ENCODE results near the gene RAC2. TPM values are rescaled to one million over a fixed set of nuclear protein-coding genes. Genes with fewer than 3 reads are reported as not detected.

RAC2 gene
- 100 to 1,000 TPM in 1 of 4 donors, 10 to 100 TPM in 3; 10.0 to 124 (median 20.6) TPM for total RNA-seq

- peaks cover 0 to 5% of the 10 kb centered on the region in 2 donors for H3K27me3 ChIP-seq
- peak; percentile 75 to 98 (median 96) for DNase-seq
- H3K4me1 ChIP-seq, result peaks cover 0 to 37% (median 15%) of the 10 kb centered on the region in 4 donors
- no peak for TF ChIP-seq CTCF (IDR thresholded peaks at IDR 0.05)
- peak; percentile 13 to 37 for TF ChIP-seq POLR2A (IDR thresholded peaks at IDR 0.05)
- H3K36me3 ChIP-seq, result no peaks in the 10 kb centered on the region
- H3K9me3 ChIP-seq, result no peaks in the 10 kb centered on the region
- peak within 1 kb of the TSS; percentile 72 to 91 (median 78) for H3K27ac ChIP-seq
- peak within 1 kb of the TSS; percentile 56 to 70 (median 60) for H3K4me3 ChIP-seq
Measured at GRCh38 chr22:37244114-37244921, at the start of gene RAC2. TSS of gene RAC2 (minus strand) at chr22:37244269. CDS start at chr22:37244148, 121 bp downstream.

- no peaks in the 10 kb centered on the region for H3K27me3 ChIP-seq
- H3K4me1 ChIP-seq, result peaks cover 0 to 6% (median 0%) of the 10 kb centered on the region in 4 donors
- H3K9me3 ChIP-seq, result no peaks in the 10 kb centered on the region
- peaks cover 0 to 4% (median 0%) of the 10 kb centered on the region in 3 donors for H3K36me3 ChIP-seq
- H3K27ac ChIP-seq, result no peak overlapping the region
- TF ChIP-seq CTCF (IDR thresholded peaks at IDR 0.05), result no peak
- no peak for TF ChIP-seq POLR2A (IDR thresholded peaks at IDR 0.05)
- no peak overlapping the region for H3K4me3 ChIP-seq
- no peak for DNase-seq
Measured at GRCh38 chr22:37293172-37293571, 49.1 kb upstream of the RAC2 start.

- Histone ChIP-seq H3K9me3 (no peaks in the 10 kb centered on the region), H3K27me3 (no peaks in the 10 kb centered on the region), H3K4me3 (no peak overlapping the region), H3K27ac (no peak overlapping the region), H3K4me1 (peaks cover 0 to 6% (median 0%) of the 10 kb centered on the region in 4 donors), H3K36me3 (peaks cover 0 to 4% (median 0%) of the 10 kb centered on the region in 3 donors)
- no peak for TF ChIP-seq CTCF (IDR thresholded peaks at IDR 0.05)
- no peak for TF ChIP-seq POLR2A (IDR thresholded peaks at IDR 0.05)
- DNase-seq, result no peak
Measured at GRCh38 chr22:37292641-37293040, 48.6 kb upstream of the RAC2 start.

- Histone ChIP-seq H3K36me3 (peaks cover 0 to 4% (median 0%) of the 10 kb centered on the region in 3 donors), H3K9me3 (no peaks in the 10 kb centered on the region), H3K4me1 (peaks cover 0 to 6% (median 0%) of the 10 kb centered on the region in 4 donors), H3K27me3 (no peaks in the 10 kb centered on the region), H3K27ac (no peak overlapping the region), H3K4me3 (no peak overlapping the region)
- no peak for DNase-seq
- no peak for TF ChIP-seq POLR2A (IDR thresholded peaks at IDR 0.05)
- TF ChIP-seq CTCF (IDR thresholded peaks at IDR 0.05), result no peak
Measured at GRCh38 chr22:37291559-37292298, 47.7 kb upstream of the RAC2 start.

- Histone ChIP-seq H3K27me3 (no peaks in the 10 kb centered on the region), H3K4me1 (peaks cover 0 to 6% (median 0%) of the 10 kb centered on the region in 4 donors), H3K4me3 (no peak overlapping the region), H3K9me3 (no peaks in the 10 kb centered on the region), H3K36me3 (no peaks in the 10 kb centered on the region), H3K27ac (no peak overlapping the region)
- TF ChIP-seq POLR2A (IDR thresholded peaks at IDR 0.05) (no peak), CTCF (IDR thresholded peaks at IDR 0.05) (no peak)
- no peak for DNase-seq
Measured at GRCh38 chr22:37290737-37291136, 46.7 kb upstream of the RAC2 start.

All from Peyer's patch (tissue), 4 donors.